Activated CD8-positive, alpha-beta memory T cell treated with anti-CD3 and anti-CD28 coated beads for 4 hours (primary cell): ENCODE measurements around the gene MSH6.
"Not testable (repeated sequence)": the region's sequence is repeated elsewhere in the genome, so short reads cannot be mapped to it uniquely, and the experiment has no call there.

Experiments used
- DNase-seq, 2 donors: peaks; one replicate each; pipeline ENCODE4 v3.0.0-alpha.2; 2020; ENCODE audit warnings: low read depth in 2 of 2

Gene MSH6

GRCh38 chr2:47842846-47843245 is 59.9 kb downstream of the MSH6 start:
- DNase-seq, result no peak

- no peak for DNase-seq
Measured at GRCh38 chr2:47843407-47843806, 60.5 kb downstream of the MSH6 start.

- DNase-seq, result no peak
Measured at GRCh38 chr2:47844162-47844561, 61.2 kb downstream of the MSH6 start.

GRCh38 chr2:47849368-47849767 is 66.4 kb downstream of the MSH6 start:
- no peak for DNase-seq

GRCh38 chr2:47850198-47850597 is 67.3 kb downstream of the MSH6 start:
- DNase-seq, result no peak

GRCh38 chr2:47853067-47853777 is 70.3 kb downstream of the MSH6 start:
- DNase-seq, result not testable (repeated sequence)
